HG02970 (cell line): ENCODE data around the gene FOSL2.

Experiments used
- ATAC-seq: cut with Tn5 transposase; IDR thresholded peaks from one replicate; pipeline ENCODE4 v1.9.1; 2021; ENCODE audit warnings: mild to moderate bottlenecking, moderate library complexity, moderate number of reproducible peaks; ENCODE audit not compliant: unreplicated experiment, low FRiP score

The FOSL2 gene

DNA sequence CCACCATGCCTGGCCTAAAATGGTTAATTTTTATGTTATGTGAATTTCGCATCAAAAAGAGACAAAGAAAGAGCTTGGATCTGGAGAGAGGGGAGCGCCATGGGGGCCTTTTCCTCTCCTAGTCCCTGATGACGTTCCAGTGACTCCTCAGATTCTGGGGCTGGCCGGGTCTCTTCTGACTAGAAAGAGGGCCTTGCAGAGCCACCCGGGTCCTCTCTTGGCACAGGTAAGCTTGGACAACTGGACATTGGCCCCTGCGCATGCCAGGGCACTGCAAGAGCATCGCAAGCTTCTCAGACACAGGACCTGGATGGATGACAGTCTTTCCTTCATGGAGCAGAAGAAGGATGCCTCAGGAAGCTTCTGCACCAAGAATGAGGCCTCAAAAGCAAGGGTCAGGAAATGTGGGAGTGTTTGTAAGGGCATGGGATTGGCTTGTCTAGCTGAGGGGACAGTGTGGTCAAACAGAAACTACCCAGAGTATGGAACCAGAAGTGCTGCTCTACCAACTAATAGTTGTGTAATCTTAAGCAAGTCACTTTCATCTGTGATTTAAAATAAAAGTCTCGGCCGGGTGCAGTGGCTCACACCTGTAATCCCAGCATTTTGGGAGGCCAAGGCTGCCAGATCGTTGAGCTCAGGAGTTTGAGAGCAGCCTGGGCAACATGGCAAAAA, 35.2 kb downstream of the FOSL2 start:
- no peak for ATAC-seq

GRCh38 chr2:28428486-28428885, 35.8 kb downstream of the FOSL2 start:
- no peak for ATAC-seq

- ATAC-seq: no peak
Observed at GRCh38 chr2:28429636-28430376, 37.1 kb downstream of the FOSL2 start.

- no peak for ATAC-seq
Observed at GRCh38 chr2:28430377-28430765, 37.7 kb downstream of the FOSL2 start.

GRCh38 chr2:28430788-28431418, 38.2 kb downstream of the FOSL2 start:
- ATAC-seq: no peak

DNA sequence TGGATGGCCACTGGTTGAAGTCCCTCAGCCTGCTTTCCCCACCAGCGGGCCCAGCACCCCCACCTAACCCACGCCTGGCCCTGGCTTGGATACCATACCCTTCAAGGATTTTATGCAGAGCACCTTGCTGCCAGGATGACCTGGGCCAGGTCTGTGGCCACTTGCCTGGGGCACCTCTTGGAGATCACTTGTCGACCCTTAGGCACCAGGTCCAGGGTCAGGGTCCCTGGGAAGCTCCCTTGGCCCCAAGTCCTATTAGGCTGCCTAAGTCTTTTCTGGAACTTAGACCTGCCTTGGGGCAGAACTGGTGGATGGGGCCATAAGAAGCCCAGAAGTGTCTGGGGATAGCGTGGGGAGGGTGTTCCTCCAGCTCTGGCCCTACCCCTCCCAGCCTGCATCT, 39.1 kb downstream of the FOSL2 start:
- no peak for ATAC-seq

- no peak for ATAC-seq
Observed at GRCh38 chr2:28432362-28432761, 39.7 kb downstream of the FOSL2 start.

DNA sequence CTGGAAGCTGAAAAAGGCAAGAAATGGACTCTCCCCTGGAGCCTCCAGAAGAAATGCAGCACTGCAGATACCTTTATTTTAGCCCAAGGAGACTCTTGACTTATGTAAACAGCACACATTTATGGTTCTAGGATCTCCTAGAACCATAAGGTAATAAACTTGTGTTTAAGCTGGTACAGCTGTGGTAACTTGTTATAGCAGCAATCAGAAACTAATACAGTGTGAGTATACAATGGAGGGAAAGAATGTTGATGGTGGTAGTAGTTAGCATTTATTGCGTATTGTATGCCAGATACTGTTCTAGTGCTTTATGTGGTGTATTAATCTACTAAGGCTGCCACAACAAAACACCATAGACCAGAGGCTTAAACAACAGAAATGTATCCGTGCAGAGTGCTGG, 40.6 kb downstream of the FOSL2 start:
- no peak for ATAC-seq

GRCh38 chr2:28433935-28434599, 41.4 kb downstream of the FOSL2 start:
- no peak for ATAC-seq

- no peak for ATAC-seq
Observed at GRCh38 chr2:28434600-28434989, 41.9 kb downstream of the FOSL2 start.

DNA sequence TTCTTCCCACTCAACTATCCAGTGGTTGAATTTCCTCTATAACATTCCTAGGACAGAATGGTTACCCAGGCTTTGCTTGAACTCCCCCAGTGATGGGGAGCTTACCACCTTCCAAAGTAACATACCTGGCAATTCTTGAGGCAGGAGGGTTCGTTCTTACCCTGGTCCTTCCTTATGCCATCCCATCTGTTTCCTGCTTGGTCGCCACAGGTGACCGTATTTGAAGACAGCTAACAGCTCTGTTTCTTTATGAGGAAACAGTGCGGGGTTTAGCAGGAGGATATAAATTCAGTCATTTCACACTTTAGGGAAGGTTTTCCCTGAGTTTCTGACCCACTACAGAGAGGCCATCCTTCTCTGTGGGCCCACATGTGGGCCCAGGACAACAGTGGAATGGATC, 42.6 kb downstream of the FOSL2 start:
- ATAC-seq: no peak

- no peak for ATAC-seq
Observed at GRCh38 chr2:28435814-28436351, 43.2 kb downstream of the FOSL2 start.

DNA sequence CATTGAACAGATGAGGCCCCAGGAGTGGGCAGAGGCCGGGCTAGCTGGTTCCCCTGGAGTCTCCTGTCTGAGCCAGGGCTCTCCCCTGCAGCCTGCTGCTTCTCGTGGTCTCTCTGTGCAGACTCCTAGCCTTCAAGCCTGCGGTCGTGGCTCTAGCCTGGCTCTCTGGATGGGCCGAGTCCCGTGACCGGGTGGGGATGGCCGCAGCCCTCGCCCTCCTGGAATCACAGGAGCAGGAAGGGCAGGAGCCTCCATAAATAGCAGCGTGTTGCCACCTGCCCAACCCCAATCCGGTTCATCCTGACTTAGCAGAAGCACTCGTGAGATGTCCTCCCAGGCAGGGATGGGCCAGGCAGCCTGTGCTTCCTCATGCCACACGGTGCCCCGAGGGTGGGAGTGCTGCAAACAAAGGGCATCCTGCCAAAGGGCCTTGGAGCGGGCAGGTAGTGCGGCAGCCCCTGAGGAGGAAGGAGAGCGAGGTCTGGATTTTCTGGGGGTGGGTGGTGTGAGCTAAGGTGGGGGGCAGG, 43.9 kb downstream of the FOSL2 start:
- ATAC-seq: no peak

- no peak for ATAC-seq
Observed at GRCh38 chr2:28437149-28437835, 44.6 kb downstream of the FOSL2 start.

GRCh38 chr2:28437918-28438317, 45.3 kb downstream of the FOSL2 start:
- no peak for ATAC-seq

- no peak for ATAC-seq
Observed at GRCh38 chr2:28438532-28439063, 45.9 kb downstream of the FOSL2 start.

DNA sequence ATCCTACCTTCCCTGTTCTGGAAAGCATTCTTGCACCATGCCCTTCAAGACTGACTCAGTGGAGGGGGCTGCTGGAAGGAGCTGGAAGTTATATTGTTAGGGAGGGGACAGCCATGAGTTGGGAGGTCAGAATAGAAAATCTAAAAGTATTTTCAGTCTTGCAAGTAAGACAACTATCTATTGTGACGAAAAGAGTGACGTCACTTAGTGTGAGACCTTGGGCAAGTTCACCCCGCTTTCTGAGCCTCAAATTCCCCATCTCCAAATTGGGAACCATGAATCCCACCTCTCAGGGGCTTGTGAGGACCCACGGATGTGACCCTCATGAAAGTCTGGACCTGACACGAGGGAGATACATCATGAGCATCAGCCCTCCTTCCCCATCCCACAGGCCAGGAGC, 46.5 kb downstream of the FOSL2 start:
- no peak for ATAC-seq

- ATAC-seq: no peak
Observed at GRCh38 chr2:28439763-28440162, 47.1 kb downstream of the FOSL2 start.

GRCh38 chr2:28442328-28442727, 49.7 kb downstream of the FOSL2 start:
- no peak for ATAC-seq

DNA sequence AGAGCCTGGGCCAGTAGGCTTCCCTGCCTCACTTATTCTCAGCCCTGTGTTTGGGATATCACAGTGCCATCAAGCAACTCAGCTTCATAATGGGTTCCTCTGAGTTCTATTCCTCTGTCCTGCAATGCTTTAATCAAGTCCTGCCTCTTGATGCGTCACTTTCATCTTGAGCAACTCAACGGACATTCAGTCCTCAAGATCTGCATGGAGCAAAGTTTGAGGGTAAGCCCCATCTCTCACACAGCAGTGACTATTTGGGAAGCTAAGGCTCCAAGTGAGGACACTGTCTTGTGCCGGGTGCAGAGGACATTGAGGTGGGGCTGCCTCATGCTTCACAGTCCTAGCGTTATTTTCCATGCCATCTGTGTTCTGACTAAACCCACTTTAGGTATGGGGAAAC, 52.3 kb downstream of the FOSL2 start:
- no peak for ATAC-seq
